Peyer's patch (tissue), 4 donors: ENCODE results near the gene SYNDIG1.

ENCODE experiments used
- CTCF ChIP-seq, 6 experiments: fragments of 450-650 bp in 4 of 6; fragments of 200-600 bp in 2 of 6; sonication (generic) in 1 of 6; IDR thresholded peaks; one replicate each; pipeline ENCODE4 v1.5.1; 2017 to 2019; ENCODE audit warnings: antibody characterized with exemption in 6 of 6, mild to moderate bottlenecking in 3 of 6, moderate library complexity in 1 of 6
- POLR2A ChIP-seq, 2 donors: fragments of 450-650 bp; IDR thresholded peaks; one replicate each; pipeline ENCODE4 v1.5.1; 2017; ENCODE audit warnings: antibody characterized with exemption in 2 of 2, mild to moderate bottlenecking in 2 of 2, moderate library complexity in 2 of 2

GRCh38 chr20:24579475-24579874, 110.0 kb downstream of the SYNDIG1 start:
- TF ChIP-seq CTCF (IDR thresholded peaks at IDR 0.05), result no peak
- TF ChIP-seq POLR2A (IDR thresholded peaks at IDR 0.05), result no peak
